ENCODE results near the gene MCM3AP.
"Not testable (repeated sequence)": the region's sequence is repeated elsewhere in the genome, so short reads cannot be mapped to it uniquely, and the experiment has no call there.

DNA sequence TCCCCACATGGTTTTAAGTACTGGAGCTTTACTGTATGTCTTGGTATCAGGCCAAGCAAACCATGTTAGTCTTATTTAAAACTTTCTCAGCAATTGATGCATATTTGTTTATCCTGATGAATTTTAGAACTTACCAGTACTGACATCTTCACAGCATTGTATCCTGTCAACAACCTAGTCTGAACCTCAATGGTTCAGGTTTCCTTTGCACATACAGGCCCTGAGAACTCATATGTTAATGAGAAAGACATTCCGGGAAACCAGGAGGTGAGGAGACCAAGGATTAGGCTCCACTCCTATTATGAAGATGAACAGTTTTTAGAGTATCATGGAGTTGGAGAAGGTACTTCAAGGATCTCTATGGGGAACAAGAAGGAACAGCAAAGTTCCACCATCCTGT lies 43.8 kb downstream of the MCM3AP start:
- TF ChIP-seq, protein P1, sequence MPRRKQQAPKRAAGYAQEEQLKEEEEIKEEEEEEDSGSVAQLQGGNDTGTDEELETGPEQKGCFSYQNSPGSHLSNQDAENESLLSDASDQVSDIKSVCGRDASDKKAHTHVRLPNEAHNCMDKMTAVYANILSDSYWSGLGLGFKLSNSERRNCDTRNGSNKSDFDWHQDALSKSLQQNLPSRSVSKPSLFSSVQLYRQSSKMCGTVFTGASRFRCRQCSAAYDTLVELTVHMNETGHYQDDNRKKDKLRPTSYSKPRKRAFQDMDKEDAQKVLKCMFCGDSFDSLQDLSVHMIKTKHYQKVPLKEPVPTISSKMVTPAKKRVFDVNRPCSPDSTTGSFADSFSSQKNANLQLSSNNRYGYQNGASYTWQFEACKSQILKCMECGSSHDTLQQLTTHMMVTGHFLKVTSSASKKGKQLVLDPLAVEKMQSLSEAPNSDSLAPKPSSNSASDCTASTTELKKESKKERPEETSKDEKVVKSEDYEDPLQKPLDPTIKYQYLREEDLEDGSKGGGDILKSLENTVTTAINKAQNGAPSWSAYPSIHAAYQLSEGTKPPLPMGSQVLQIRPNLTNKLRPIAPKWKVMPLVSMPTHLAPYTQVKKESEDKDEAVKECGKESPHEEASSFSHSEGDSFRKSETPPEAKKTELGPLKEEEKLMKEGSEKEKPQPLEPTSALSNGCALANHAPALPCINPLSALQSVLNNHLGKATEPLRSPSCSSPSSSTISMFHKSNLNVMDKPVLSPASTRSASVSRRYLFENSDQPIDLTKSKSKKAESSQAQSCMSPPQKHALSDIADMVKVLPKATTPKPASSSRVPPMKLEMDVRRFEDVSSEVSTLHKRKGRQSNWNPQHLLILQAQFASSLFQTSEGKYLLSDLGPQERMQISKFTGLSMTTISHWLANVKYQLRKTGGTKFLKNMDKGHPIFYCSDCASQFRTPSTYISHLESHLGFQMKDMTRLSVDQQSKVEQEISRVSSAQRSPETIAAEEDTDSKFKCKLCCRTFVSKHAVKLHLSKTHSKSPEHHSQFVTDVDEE (CRISPR knock-in tag; IDR thresholded peaks at IDR 0.05): not testable (repeated sequence)
- TF ChIP-seq, protein P2, sequence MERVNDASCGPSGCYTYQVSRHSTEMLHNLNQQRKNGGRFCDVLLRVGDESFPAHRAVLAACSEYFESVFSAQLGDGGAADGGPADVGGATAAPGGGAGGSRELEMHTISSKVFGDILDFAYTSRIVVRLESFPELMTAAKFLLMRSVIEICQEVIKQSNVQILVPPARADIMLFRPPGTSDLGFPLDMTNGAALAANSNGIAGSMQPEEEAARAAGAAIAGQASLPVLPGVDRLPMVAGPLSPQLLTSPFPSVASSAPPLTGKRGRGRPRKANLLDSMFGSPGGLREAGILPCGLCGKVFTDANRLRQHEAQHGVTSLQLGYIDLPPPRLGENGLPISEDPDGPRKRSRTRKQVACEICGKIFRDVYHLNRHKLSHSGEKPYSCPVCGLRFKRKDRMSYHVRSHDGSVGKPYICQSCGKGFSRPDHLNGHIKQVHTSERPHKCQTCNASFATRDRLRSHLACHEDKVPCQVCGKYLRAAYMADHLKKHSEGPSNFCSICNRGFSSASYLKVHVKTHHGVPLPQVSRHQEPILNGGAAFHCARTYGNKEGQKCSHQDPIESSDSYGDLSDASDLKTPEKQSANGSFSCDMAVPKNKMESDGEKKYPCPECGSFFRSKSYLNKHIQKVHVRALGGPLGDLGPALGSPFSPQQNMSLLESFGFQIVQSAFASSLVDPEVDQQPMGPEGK (CRISPR knock-in tag; IDR thresholded peaks at IDR 0.05; ENCODE audit: borderline replicate concordance): not testable (repeated sequence)
- TF ChIP-seq ZNF8, ESRRG, ISL1, GLIS3 (CRISPR knock-in tag; IDR thresholded peaks at IDR 0.05): not testable (repeated sequence)
- TF ChIP-seq, protein P3, sequence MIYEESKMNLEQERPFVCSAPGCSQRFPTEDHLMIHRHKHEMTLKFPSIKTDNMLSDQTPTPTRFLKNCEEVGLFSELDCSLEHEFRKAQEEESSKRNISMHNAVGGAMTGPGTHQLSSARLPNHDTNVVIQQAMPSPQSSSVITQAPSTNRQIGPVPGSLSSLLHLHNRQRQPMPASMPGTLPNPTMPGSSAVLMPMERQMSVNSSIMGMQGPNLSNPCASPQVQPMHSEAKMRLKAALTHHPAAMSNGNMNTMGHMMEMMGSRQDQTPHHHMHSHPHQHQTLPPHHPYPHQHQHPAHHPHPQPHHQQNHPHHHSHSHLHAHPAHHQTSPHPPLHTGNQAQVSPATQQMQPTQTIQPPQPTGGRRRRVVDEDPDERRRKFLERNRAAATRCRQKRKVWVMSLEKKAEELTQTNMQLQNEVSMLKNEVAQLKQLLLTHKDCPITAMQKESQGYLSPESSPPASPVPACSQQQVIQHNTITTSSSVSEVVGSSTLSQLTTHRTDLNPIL (CRISPR knock-in tag; IDR thresholded peaks at IDR 0.05; ENCODE audit: low read depth): not testable (repeated sequence)
